ENCODE results near the gene SLC35G2.

Gene SLC35G2

DNA sequence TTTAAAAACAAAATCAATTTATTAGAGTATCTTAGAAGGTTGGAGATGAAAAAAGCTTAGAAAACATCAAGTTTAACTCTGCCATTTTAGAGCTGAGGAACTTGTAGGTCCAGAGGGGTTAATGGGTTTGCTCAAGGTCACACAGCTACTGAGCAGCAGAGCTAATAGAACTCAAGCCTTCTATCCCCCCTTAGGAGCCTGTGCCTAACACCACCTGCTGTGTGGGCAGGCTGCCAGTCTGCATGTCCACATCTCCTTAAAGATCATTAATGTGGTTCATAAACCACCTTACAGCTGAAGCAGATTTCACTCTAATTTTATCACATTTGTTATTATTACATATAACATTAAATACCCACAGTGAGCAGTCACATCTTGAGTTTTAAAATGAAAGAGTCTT, 14.1 kb upstream of the SLC35G2 start:
- TF ChIP-seq, protein P1, sequence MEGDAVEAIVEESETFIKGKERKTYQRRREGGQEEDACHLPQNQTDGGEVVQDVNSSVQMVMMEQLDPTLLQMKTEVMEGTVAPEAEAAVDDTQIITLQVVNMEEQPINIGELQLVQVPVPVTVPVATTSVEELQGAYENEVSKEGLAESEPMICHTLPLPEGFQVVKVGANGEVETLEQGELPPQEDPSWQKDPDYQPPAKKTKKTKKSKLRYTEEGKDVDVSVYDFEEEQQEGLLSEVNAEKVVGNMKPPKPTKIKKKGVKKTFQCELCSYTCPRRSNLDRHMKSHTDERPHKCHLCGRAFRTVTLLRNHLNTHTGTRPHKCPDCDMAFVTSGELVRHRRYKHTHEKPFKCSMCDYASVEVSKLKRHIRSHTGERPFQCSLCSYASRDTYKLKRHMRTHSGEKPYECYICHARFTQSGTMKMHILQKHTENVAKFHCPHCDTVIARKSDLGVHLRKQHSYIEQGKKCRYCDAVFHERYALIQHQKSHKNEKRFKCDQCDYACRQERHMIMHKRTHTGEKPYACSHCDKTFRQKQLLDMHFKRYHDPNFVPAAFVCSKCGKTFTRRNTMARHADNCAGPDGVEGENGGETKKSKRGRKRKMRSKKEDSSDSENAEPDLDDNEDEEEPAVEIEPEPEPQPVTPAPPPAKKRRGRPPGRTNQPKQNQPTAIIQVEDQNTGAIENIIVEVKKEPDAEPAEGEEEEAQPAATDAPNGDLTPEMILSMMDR (IDR thresholded peaks at IDR 0.05; ENCODE audit: low read length, missing control alignments): no peak
- DNase-seq (ENCODE audit: low read depth): no peak
- no peak overlapping the region for H3K4me3 ChIP-seq (replicated peaks; ENCODE audit: low read depth, low read length)

DNA sequence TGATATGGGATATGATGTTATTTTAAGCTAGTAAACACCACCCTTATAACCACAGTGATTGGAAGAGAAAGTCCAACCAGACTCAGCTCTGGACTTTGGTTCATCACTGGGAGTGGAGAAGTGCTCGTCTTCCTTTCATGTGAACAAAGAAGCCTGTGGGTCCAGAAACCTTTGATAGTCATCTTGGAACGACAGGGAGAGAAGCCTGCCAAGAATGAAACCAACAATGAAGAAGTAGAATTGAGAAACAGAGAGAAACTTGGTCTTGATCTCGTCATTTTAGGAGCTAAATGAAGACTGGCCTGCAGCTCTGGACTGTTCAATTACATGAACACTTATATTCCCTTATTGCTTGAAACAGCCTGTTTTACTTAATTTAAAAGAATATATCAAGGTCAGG, 13.1 kb upstream of the SLC35G2 start:
- H3K4me3 ChIP-seq (replicated peaks; ENCODE audit: low read depth, low read length): no peak overlapping the region
- TF ChIP-seq, protein P1 (IDR thresholded peaks at IDR 0.05; ENCODE audit: low read length, missing control alignments): no peak
- DNase-seq (ENCODE audit: low read depth): peak; percentile 7

DNA sequence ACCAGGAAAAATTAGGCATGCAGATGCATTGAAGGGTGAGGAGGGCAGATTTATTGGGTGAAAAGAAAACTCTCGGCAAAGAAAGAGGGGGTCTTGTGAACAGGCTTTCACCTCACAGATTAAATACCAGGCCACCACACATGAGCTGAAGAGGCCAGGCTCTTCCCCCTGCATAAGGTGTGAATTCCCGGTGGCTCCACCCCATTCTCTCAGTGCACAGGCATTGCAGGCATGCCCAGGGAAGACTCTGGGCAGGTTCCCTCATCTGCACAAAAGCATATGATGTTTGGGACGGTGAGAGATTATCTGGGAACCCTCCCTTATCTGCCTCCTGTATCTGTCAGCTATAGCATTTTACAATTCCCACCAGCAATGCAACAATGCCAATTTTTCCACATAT, 7.2 kb upstream of the SLC35G2 start:
- DNase-seq (ENCODE audit: low read depth): no peak
- TF ChIP-seq, protein P1 (IDR thresholded peaks at IDR 0.05; ENCODE audit: low read length, missing control alignments): no peak
- H3K4me3 ChIP-seq (replicated peaks; ENCODE audit: low read depth, low read length): no peak overlapping the region

DNA sequence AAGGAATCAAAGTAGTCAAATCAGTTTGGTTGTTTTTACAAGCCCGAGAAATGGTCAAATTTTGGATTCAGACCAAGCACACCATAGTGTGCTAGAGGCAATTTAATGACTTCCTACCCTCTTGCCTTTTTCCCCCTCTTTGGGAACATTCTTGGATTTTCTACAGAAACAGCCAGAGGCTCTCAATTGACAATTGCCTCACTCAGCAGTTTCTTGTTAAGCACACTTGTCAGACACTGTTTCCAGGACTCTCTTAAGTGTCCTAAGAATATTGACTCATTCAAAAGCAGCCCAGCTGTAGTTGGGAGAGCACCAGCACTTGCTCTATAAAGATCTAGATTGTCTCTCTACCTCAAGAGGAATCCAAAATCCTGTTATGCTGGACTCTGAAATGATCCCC, 1.5 kb upstream of the SLC35G2 start:
- DNase-seq (ENCODE audit: low read depth): no peak
- TF ChIP-seq, protein P1 (IDR thresholded peaks at IDR 0.05; ENCODE audit: low read length, missing control alignments): no peak
- H3K4me3 ChIP-seq (replicated peaks; ENCODE audit: low read depth, low read length): no peak overlapping the region

DNA sequence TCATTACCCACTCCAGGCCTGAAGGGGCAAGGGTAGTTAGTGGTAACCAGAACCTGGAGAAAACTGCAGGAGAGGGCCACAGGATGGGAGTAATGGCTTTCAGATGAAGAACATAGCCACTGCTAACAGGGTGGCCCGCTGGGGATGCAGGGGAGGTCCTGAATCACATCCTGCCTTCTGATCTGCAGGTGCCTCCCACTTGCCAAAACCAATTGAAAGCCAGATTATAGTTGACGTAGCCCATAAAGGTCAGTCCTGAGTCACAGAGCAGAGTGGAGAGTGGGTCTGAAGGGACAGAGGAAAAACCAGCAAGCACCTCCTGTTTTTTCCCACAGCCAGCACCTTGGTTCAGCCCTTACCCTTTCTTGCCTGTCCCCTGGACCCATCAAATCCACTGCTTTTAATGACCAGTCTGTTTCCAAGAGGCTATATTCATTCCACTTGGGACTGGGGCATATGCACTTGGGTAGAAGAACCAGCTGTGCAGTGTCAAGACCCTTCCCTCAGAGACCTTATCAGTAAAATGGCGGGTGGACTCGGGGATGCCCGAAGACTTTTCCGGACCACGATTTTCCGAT, 646 bp upstream of the SLC35G2 start:
- peak; percentile 91 for DNase-seq (ENCODE audit: low read depth)
- peak overlapping the region; percentile 74 for H3K4me3 ChIP-seq (replicated peaks; ENCODE audit: low read depth, low read length)
- TF ChIP-seq, protein P1 (IDR thresholded peaks at IDR 0.05; ENCODE audit: low read length, missing control alignments): peak; percentile 25

DNA sequence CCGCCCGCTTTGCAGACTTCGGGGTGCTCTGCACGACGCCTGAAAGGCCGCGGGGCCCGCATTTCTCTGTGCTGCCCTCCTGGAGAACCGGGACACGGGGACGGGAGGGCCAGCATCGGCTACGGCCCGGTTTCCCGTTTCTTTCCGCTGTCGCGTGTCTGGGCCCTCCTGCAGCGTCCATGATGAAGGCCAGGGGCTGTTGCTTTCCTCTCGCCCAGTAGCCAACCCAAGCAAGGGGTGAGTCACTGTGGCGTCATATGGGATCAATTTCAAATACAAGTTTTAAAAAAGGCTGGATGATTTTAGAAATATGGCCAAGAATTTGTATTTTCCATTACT, 435 bp downstream of the SLC35G2 start:
- DNase-seq (ENCODE audit: low read depth): peak; percentile 78
- H3K4me3 ChIP-seq (replicated peaks; ENCODE audit: low read depth, low read length): peak overlapping the region; percentile 74
- TF ChIP-seq, protein P1 (IDR thresholded peaks at IDR 0.05; ENCODE audit: low read length, missing control alignments): no peak

Data from fibroblast of pulmonary artery (primary cell).